ENCODE measurements around the gene CCDC40. TPM values are rescaled to one million over a fixed set of nuclear protein-coding genes. Genes with fewer than 3 reads are reported as not detected.

CCDC40 gene
- total and polyA plus RNA-seq, 2 of the 13 experiments (the other 11 are each of a cell fraction or from before 2014, with no cell fraction given) = 4.1 to 5.5 TPM

GRCh38 chr17:80117491-80118401 lies 81.3 kb downstream of the CCDC40 start:
- Histone ChIP-seq H4K20me1 (ENCODE audit: insufficient read depth, low read length) (no peaks in the 10 kb centered on the region), H3K4me2 (ENCODE audit: low read depth, low read length) (no peak overlapping the region), H3K27me3 (ENCODE audit: control insufficient read depth in 1 of 2, insufficient read depth in 2 of 2, low read length in 2 of 2) (no peaks in the 10 kb centered on the region), H3K4me3 (replicated peaks in 1 of 3; ENCODE audit: insufficient read depth in 1 of 3, low read depth in 2 of 3, low read length in 3 of 3) (no peak overlapping the region), H3K27ac (ENCODE audit: extremely low read length, insufficient read depth, low read length) (no peak overlapping the region), H3K36me3 (replicated peaks in 1 of 2; ENCODE audit: control insufficient read depth in 1 of 2, insufficient read depth in 2 of 2, low read length in 2 of 2) (no peaks in the 10 kb centered on the region), H2AFZ (ENCODE audit: low read length) (no peak overlapping the region), H3K79me2 (ENCODE audit: insufficient read depth, low read length) (no peaks in the 10 kb centered on the region), H3K9ac (ENCODE audit: insufficient read depth, low read depth, low read length) (no peak overlapping the region), H3K4me1 (ENCODE audit: insufficient read depth, low read length) (no peaks in the 10 kb centered on the region), H3K9me3 (ENCODE audit: low read length) (no peaks in the 10 kb centered on the region)
- intact Hi-C loops (cut with micrococcal nuclease; ENCODE audit: unreplicated experiment) = no loop called here
- ChIA-PET CTCF (ENCODE audit: low intra/inter-chr PET ratio, low total read pairs) (no interaction called here), POLR2A (no interaction called here)
- WGBS (ENCODE audit: low lambda C conversion rate) = 95% methylated on average over 16 of the region's 31 CpGs
- TF ChIP-seq ARNTL (CRISPR knock-in tag; IDR thresholded peaks at IDR 0.05) (no peak), ZFP82 (CRISPR knock-in tag; IDR thresholded peaks at IDR 0.05; ENCODE audit: borderline replicate concordance) (no peak), NONO (IDR thresholded peaks at IDR 0.05) (no peak), NONO (CRISPR knock-in tag; conservative IDR thresholded peaks at IDR 0.05) (0 out of 2 replicates have a peak, but pooled peaks have one; percentile 3), ZNF101 (CRISPR knock-in tag; IDR thresholded peaks at IDR 0.05; ENCODE audit: borderline replicate concordance, low read depth) (no peak), TCF7 (IDR thresholded peaks at IDR 0.05; ENCODE audit: low read depth) (no peak), SAFB2 (CRISPR knock-in tag; IDR thresholded peaks at IDR 0.05; ENCODE audit: borderline replicate concordance, low read depth) (no peak), CREB1 (IDR thresholded peaks at IDR 0.05) (0 out of 2 replicates have a peak, but pooled peaks have one; percentile 23), CREB1 (CRISPR knock-in tag; IDR thresholded peaks at IDR 0.05) (no peak), ZNF564 (CRISPR knock-in tag; IDR thresholded peaks at IDR 0.05) (no peak), ATF7 (IDR thresholded peaks at IDR 0.05) (peak; percentile 30; the same call in 1 of the 2 replicates), ATF7 (CRISPR knock-in tag; IDR thresholded peaks at IDR 0.05) (no peak), AGO2 (optimal IDR thresholded peaks at IDR 0.05; ENCODE audit: low read depth, low read length) (peak; percentile 42), ZBED4 (CRISPR knock-in tag; IDR thresholded peaks at IDR 0.05; ENCODE audit: borderline replicate concordance) (no peak), ZNF282 (IDR thresholded peaks at IDR 0.05; ENCODE audit: partially characterized antibody) (no peak)
- no TSS peak for BruUV-seq (replicated peaks)
- peak; percentile 12 for ATAC-seq
- DNase-seq (ENCODE audit: low spot score) = no peak
- FAIRE-seq = no peak
- in situ Hi-C loops (cut with HindIII; ENCODE audit: extremely low pct_ligation_motif_present, low pct_unique_long_range_greater_than_20kb) = no loop called here
